A549 (cell line): ENCODE results near the gene PXYLP1. TPM values are rescaled to one million over a fixed set of nuclear protein-coding genes. Genes with fewer than 3 reads are reported as not detected.

ENCODE experiments used
- ATAC-seq, 2 experiments: fragments of 200-7000 bp in 1 of 2; fragments of >200 bp in 1 of 2; cut with Nextera tagmentation in 1 of 2; cut with Tn5 transposase in 1 of 2; 3 replicates each; pipeline versions ENCODE4 v1.8.0 to v1.9.1; 2018 to 2020; ENCODE audit warnings: mild to moderate bottlenecking in 1 of 2, moderate library complexity in 1 of 2
- CTCF ChIA-PET: fragments of 300-600 bp; sonication (Branson Sonifier 250); formaldehyde crosslinking; extraction: SDS; loops from one replicate; lab custom pipeline; 2021; ENCODE audit warnings: antibody characterized with exemption, inconsistent platforms; lab: Yijun Ruan, JAX
- POLR2A ChIA-PET: fragments of 350-600 bp; formaldehyde crosslinking; extraction: SDS; loops from one replicate; lab custom pipeline; 2021; ENCODE audit warnings: antibody characterized with exemption, inconsistent platforms; lab: Yijun Ruan, JAX
- DNase-seq, 2 experiments: peaks; one replicate each; pipeline versions ENCODE4 v3.0.0 to v3.0.0-alpha.2; 2011 to 2016; ENCODE audit warnings: low read depth in 1 of 2, low spot score in 1 of 2
- FAIRE-seq: peaks from 2 replicates; lab custom pipeline; 2011; peaks lifted over from hg19 to GRCh38; lab: Jason Lieb, UNC
- H3K27ac ChIP-seq, 2 experiments: fragments of >200 bp; sonication (Bioruptor Twin); formaldehyde crosslinking; 3 replicates each; pipeline ENCODE4 v1.5.1; 2016 to 2017
- H3K4me1 ChIP-seq: fragments of >200 bp; sonication (Bioruptor Twin); formaldehyde crosslinking; 3 replicates; pipeline ENCODE4 v1.6.1; 2016
- H3K4me2 ChIP-seq: fragments of >200 bp; sonication (Bioruptor Twin); formaldehyde crosslinking; 3 replicates; pipeline ENCODE4 v1.6.1; 2016
- H3K4me3 ChIP-seq: fragments of >200 bp; sonication (Bioruptor Twin); formaldehyde crosslinking; 3 replicates; pipeline ENCODE4 v1.5.1; 2016
- H3K9me3 ChIP-seq: fragments of >200 bp; sonication (Bioruptor Twin); formaldehyde crosslinking; 3 replicates; pipeline ENCODE4 v1.6.1; 2016
- ATOH8 ChIP-seq: fragments of 250-450 bp; sonication (Bioruptor Pico); IDR thresholded peaks from 2 replicates; pipeline ENCODE4 v1.5.0; 2020; ENCODE audit warnings: low read depth, mild to moderate bottlenecking, moderate library complexity
- CBX2 ChIP-seq: fragments of 200-600 bp; sonication (generic); IDR thresholded peaks from 2 replicates; pipeline ENCODE4 v1.6.1; 2016; ENCODE audit warnings: low read depth, mild to moderate bottlenecking, borderline replicate concordance
- CEBPB ChIP-seq, 2 experiments: fragments of >200 bp in 1 of 2; sonication (Bioruptor Twin) in 1 of 2; formaldehyde crosslinking in 1 of 2; IDR thresholded peaks; 2 replicates each; pipeline ENCODE4 v1.6.1; 2012 to 2016
- ELK1 ChIP-seq: fragments of 150-350 bp; IDR thresholded peaks from 2 replicates; pipeline ENCODE4 v1.6.1; 2014; ENCODE audit warnings: low read depth, mild to moderate bottlenecking, low read length
- ESRRA ChIP-seq: fragments of 150-350 bp; IDR thresholded peaks from 2 replicates; pipeline ENCODE4 v1.6.1; 2014; ENCODE audit warnings: mild to moderate bottlenecking, low read length, borderline replicate concordance
- GATA3 ChIP-seq: IDR thresholded peaks from 2 replicates; pipeline ENCODE4 v1.6.1; 2012; ENCODE audit warnings: borderline replicate concordance
- HOXA7 ChIP-seq: fragments of 250-450 bp; sonication (Bioruptor Pico); IDR thresholded peaks from 2 replicates; pipeline ENCODE4 v1.5.0; 2020; ENCODE audit warnings: mild to moderate bottlenecking, moderate library complexity
- HOXB13 ChIP-seq: fragments of 250-450 bp; sonication (Bioruptor Pico); IDR thresholded peaks from 2 replicates; pipeline ENCODE4 v1.5.0; 2020; ENCODE audit warnings: low read depth, mild to moderate bottlenecking, moderate library complexity
- JUN ChIP-seq, 2 experiments: fragments of >200 bp; sonication (Bioruptor Twin); formaldehyde crosslinking; IDR thresholded peaks; 2 replicates in 1 of 2; 3 replicates in 1 of 2; pipeline ENCODE4 v1.6.1; 2016 to 2017
- NPAS2 ChIP-seq: fragments of 250-450 bp; sonication (Bioruptor Pico); IDR thresholded peaks from 2 replicates; pipeline ENCODE4 v1.8.0; 2022; ENCODE audit warnings: mild to moderate bottlenecking, moderate library complexity, borderline replicate concordance
- PHF8 ChIP-seq: fragments of 200-600 bp; sonication (generic); IDR thresholded peaks from 2 replicates; pipeline ENCODE4 v1.6.1; 2016; ENCODE audit warnings: low read depth, mild to moderate bottlenecking, antibody characterized with exemption, moderate library complexity, borderline replicate concordance
- POLR2A ChIP-seq: IDR thresholded peaks from 2 replicates; pipeline ENCODE4 v1.6.1; 2012; ENCODE audit warnings: mild to moderate bottlenecking, low read length
- POLR2AphosphoS2 ChIP-seq: conservative IDR thresholded peaks from 2 replicates; pipeline ENCODE4 v1.6.1; 2012; ENCODE audit warnings: low read length, improper control_type of control experiment, inconsistent platforms
- RAD21 ChIP-seq, 2 experiments: fragments of >200 bp in 1 of 2; sonication (Bioruptor Twin) in 1 of 2; formaldehyde crosslinking in 1 of 2; IDR thresholded peaks in 1 of 2; conservative IDR thresholded peaks in 1 of 2; 2 replicates in 1 of 2; 3 replicates in 1 of 2; pipeline ENCODE4 v1.6.1; 2012 to 2018; ENCODE audit warnings: inconsistent platforms in 1 of 2
- RCOR1 ChIP-seq: fragments of 150-350 bp; IDR thresholded peaks from 2 replicates; pipeline ENCODE4 v1.6.1; 2014; ENCODE audit warnings: antibody characterized with exemption, low read length, low read depth
- SMC3 ChIP-seq: fragments of >200 bp; sonication (Bioruptor Twin); formaldehyde crosslinking; IDR thresholded peaks from 3 replicates; pipeline ENCODE4 v1.6.1; 2018; ENCODE audit warnings: inconsistent platforms
- USF2 ChIP-seq: fragments of 450-650 bp; IDR thresholded peaks from 2 replicates; pipeline ENCODE4 v1.6.1; 2014; ENCODE audit warnings: antibody characterized with exemption
- ZC3H11A ChIP-seq: fragments of 450-650 bp; IDR thresholded peaks from 2 replicates; pipeline ENCODE4 v1.6.1; 2014; ENCODE audit warnings: antibody characterized with exemption, mild to moderate bottlenecking
- WGBS: methylation state at CpG from one replicate; pipeline ENCODE4 v1.1.6; 2017; ENCODE audit errors: missing lambda C conversion rate; 5-methylcytosine and 5-hydroxymethylcytosine counted together
- polyA minus RNA-seq: library from RNA; depleted of rRNA, polyadenylated mRNA; stranded (reverse); fragments of >200 nt; gene quantifications from 2 replicates; pipeline ENCODE4 v1.2.3, GENCODE V29; 2011; rRNA and poly(A)+ RNA removed
- polyA plus RNA-seq, 4 experiments: library from polyadenylated mRNA; depleted of rRNA in 3 of 4; stranded (reverse); fragments of >200 nt; fragmentation: RNase III in 1 of 4; extraction: RNeasy Plus Mini Kit Qiagen cat#74134 plus additional on column Dnase treatment in 1 of 4; gene quantifications; 2 replicates in 3 of 4; 3 replicates in 1 of 4; pipeline ENCODE4 v1.2.3, GENCODE V29; 2011 to 2017
- TF ChIP-seq, protein P1 (sequence below): fragments of >200 bp; sonication (Bioruptor Twin); formaldehyde crosslinking; IDR thresholded peaks from 3 replicates; pipeline ENCODE4 v1.5.1; 2016
- TF ChIP-seq, protein P2 (sequence below): IDR thresholded peaks from 2 replicates; pipeline ENCODE4 v1.6.1; 2012
- TF ChIP-seq, protein P3 (sequence below): fragments of >200 bp; sonication (Bioruptor Twin); formaldehyde crosslinking; IDR thresholded peaks from 3 replicates; pipeline ENCODE4 v1.6.1; 2016
- TF ChIP-seq, protein P4 (sequence below): fragments of >200 bp; sonication (Bioruptor Twin); formaldehyde crosslinking; IDR thresholded peaks from 2 replicates; pipeline ENCODE4 v1.6.1; 2016

The PXYLP1 gene, protein sequence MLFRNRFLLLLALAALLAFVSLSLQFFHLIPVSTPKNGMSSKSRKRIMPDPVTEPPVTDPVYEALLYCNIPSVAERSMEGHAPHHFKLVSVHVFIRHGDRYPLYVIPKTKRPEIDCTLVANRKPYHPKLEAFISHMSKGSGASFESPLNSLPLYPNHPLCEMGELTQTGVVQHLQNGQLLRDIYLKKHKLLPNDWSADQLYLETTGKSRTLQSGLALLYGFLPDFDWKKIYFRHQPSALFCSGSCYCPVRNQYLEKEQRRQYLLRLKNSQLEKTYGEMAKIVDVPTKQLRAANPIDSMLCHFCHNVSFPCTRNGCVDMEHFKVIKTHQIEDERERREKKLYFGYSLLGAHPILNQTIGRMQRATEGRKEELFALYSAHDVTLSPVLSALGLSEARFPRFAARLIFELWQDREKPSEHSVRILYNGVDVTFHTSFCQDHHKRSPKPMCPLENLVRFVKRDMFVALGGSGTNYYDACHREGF
- polyA plus RNA-seq (2011; rRNA removed): 11.7 and 12.1 TPM in 2 replicates
- polyA plus RNA-seq (2012; cell fraction: cytosol; rRNA removed): 5.5 and 7.1 TPM in 2 replicates
- polyA plus RNA-seq (2012; cell fraction: nucleus; rRNA removed): 8.1 and 10.6 TPM in 2 replicates
- polyA plus RNA-seq (2017; fragmentation: RNase III; extraction: RNeasy Plus Mini Kit Qiagen cat#74134 plus additional on column Dnase treatment): 5.4 to 8.0 TPM (median 7.1 TPM) in 3 replicates
- polyA minus RNA-seq: 16.3 and 17.7 TPM in 2 replicates

DNA sequence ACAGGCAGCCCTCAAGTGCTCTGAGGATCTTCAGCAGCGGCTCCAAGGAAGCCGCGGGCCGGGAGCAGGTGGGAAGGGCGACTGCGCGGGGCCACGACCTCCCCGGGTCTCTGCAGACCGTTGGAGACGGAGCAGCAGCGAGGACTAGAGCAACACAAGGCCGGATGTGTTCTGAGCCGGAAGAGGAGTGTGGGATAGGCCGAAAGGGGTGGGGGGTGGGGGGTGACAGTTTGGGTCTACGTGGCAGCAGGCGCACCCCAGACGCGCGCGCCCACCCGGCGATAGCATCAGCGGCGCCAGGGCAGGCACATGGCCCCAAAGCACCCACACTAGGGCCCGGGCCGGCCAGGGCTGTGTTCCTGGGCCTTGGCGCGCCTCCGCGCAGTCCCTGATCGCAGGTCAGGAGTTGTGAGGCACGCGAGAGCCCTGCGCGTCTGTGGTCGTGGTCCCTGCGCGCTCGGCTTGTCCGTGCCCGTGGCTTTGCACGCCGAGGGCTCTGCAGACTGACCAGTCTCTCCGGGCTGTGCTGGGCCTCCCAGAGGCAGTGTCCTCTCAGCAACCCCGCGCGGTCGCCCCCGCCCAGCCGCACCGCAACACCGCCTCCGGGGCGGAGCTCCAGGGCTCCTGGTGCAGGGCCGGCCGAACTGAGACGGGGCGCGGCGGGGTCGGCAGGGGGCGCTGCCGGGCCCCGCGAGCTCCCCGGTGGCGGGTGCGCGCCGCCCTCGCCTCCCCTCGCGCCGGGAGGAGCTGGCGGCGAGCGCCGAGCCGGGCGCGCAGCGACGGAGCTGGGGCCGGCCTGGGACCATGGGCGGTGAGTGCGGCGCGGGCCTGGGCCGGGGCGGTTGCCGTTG, at the start of gene PXYLP1:
Gene PXYLP1 (plus strand): TSS at position 725 of the 851 bp plus-strand sequence. CDS start 28,351 bp downstream, outside the sequence.
- peak; percentile 94 to 96 for ATAC-seq
- peak within 1 kb of the TSS; percentile 96 for H3K4me2 ChIP-seq
- CTCF ChIA-PET: interaction anchor here (0.5 to 3.1 kb wide), 45 partner anchors 10 to 1882 kb away, joined by 3 to 27 read pairs (median 4); no protein-coding TSS in a partner anchor
- POLR2A ChIA-PET: interaction anchor here (0.6 to 1.9 kb wide), 12 partner anchors 8 to 283 kb away, joined by 3 to 5 read pairs (median 3); no protein-coding TSS in a partner anchor
- FAIRE-seq: no peak
- peak within 1 kb of the TSS; percentile 90 for H3K4me3 ChIP-seq
- TF ChIP-seq RAD21 (conservative IDR thresholded peaks at IDR 0.05 in 1 of 2, IDR thresholded peaks at IDR 0.05 in 1 of 2) (peak in 1 of 2 experiments; percentile 64; a peak in 4 of 5 replicates), USF2 (0 out of 2 replicates have a peak, but pooled peaks have one; percentile 15), PHF8 (peak; percentile 70; the same call in 1 of the 2 replicates), JUN (IDR thresholded peaks at IDR 0.05) (peak; percentile 54 to 82; a peak in 4 of 5 replicates), SMC3 (peak; percentile 62), POLR2A (peak; percentile 89), ELK1 (no peak), ZC3H11A (no peak)
- TF ChIP-seq, protein P1, sequence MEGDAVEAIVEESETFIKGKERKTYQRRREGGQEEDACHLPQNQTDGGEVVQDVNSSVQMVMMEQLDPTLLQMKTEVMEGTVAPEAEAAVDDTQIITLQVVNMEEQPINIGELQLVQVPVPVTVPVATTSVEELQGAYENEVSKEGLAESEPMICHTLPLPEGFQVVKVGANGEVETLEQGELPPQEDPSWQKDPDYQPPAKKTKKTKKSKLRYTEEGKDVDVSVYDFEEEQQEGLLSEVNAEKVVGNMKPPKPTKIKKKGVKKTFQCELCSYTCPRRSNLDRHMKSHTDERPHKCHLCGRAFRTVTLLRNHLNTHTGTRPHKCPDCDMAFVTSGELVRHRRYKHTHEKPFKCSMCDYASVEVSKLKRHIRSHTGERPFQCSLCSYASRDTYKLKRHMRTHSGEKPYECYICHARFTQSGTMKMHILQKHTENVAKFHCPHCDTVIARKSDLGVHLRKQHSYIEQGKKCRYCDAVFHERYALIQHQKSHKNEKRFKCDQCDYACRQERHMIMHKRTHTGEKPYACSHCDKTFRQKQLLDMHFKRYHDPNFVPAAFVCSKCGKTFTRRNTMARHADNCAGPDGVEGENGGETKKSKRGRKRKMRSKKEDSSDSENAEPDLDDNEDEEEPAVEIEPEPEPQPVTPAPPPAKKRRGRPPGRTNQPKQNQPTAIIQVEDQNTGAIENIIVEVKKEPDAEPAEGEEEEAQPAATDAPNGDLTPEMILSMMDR: peak; percentile 95
- TF ChIP-seq, protein P2, sequence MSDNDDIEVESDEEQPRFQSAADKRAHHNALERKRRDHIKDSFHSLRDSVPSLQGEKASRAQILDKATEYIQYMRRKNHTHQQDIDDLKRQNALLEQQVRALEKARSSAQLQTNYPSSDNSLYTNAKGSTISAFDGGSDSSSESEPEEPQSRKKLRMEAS: peak; percentile 82
- TF ChIP-seq, protein P3, sequence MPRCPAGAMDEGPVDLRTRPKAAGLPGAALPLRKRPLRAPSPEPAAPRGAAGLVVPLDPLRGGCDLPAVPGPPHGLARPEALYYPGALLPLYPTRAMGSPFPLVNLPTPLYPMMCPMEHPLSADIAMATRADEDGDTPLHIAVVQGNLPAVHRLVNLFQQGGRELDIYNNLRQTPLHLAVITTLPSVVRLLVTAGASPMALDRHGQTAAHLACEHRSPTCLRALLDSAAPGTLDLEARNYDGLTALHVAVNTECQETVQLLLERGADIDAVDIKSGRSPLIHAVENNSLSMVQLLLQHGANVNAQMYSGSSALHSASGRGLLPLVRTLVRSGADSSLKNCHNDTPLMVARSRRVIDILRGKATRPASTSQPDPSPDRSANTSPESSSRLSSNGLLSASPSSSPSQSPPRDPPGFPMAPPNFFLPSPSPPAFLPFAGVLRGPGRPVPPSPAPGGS: 0 out of 3 replicates have a peak, but pooled peaks have one; percentile 48
- TF ChIP-seq, all 56 proteins: peak for 9
- Histone ChIP-seq H3K27ac (peak within 1 kb of the TSS; percentile 89 to 90), H3K4me1 (peaks cover 21% of the 10 kb centered on the region; the same call in 2 of the 3 replicates), H3K9me3 (no peaks in the 10 kb centered on the region)
- DNase-seq: peak; percentile 75 to 84
- WGBS: 30% methylated on average over 26 of the region's 92 CpGs

DNA sequence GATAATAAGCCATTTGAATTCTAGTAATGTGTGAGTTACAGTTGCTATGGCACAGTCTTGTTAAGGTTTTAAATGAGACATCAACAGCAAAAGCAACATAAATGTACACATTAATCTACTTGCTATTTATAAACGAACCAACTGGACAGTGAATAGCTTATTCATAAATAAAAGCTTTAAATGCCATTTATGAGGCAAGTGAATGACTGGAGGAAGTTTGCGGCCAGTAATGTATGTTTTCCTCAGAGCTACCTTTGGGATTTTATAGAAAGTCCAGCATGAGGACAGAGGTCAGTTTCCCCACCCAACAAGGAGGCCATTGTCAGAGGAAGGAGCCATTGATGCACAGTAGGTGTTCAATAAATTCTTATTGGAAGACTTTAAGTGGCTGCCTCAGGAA, 48.0 kb upstream of the PXYLP1 start:
- CTCF ChIA-PET: interaction anchor here (1.3 to 2.4 kb wide), 2 partner anchors 8 to 183 kb away, joined by 4 to 12 read pairs; no protein-coding TSS in a partner anchor
- Histone ChIP-seq H3K4me1 (no peaks in the 10 kb centered on the region), H3K9me3 (no peaks in the 10 kb centered on the region), H3K27ac (no peak overlapping the region), H3K4me3 (no peak overlapping the region), H3K4me2 (no peak overlapping the region)
- DNase-seq (no peak), FAIRE-seq (no peak), ATAC-seq (no peak)
- POLR2A ChIA-PET: no interaction called here
- WGBS: 0% methylated on average over 2 of the region's 2 CpGs
- TF ChIP-seq HOXA7 (CRISPR knock-in tag): no peak
- no peak for TF ChIP-seq RCOR1
- TF ChIP-seq SMC3: no peak
- TF ChIP-seq ESRRA: no peak
- TF ChIP-seq, protein P4, sequence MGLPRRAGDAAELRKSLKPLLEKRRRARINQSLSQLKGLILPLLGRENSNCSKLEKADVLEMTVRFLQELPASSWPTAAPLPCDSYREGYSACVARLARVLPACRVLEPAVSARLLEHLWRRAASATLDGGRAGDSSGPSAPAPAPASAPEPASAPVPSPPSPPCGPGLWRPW: no peak
- no peak for TF ChIP-seq CEBPB (IDR thresholded peaks at IDR 0.05)
- no peak for TF ChIP-seq GATA3
- TF ChIP-seq, protein P1: no peak
- no peak for TF ChIP-seq ATOH8 (CRISPR knock-in tag)
- TF ChIP-seq HOXB13 (CRISPR knock-in tag): no peak
- no peak for TF ChIP-seq NPAS2 (CRISPR knock-in tag)
- TF ChIP-seq POLR2AphosphoS2: no peak
- TF ChIP-seq CBX2: no peak
